G401.6 (cell line): ENCODE data around the gene REEP1.

Experiments
- FAIRE-seq: peaks from 2 replicates; lab custom pipeline; 2012; peaks lifted over from hg19 to GRCh38; lab: Jason Lieb, UNC

The REEP1 gene

DNA sequence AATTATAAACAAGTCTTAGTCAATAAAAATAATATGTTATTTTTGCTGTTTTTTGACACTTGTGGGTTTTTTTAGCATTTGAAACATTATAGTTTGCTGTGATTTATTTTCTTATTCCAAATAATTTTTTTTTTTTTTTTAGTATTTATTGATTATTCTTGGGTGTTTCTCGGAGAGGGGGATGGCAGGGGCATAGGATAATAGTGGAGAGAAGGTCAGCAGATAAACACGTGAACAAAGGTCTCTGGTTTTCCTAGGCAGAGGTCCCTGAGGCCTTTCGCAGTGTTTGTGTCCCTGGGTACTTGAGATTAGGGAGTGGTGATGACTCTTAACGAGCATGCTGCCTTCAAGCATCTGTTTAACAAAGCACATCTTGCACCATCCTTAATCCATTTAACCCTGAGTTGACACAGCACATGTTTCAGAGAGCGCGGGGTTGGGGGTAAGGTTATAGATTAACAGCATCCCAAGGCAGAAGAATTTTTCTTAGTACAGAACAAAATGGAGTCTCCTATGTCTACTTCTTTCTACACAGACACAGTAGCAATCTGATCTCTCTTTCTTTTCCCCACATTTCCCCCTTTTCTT lies 8.5 kb upstream of the REEP1 start:
- peak; percentile 11 for FAIRE-seq

DNA sequence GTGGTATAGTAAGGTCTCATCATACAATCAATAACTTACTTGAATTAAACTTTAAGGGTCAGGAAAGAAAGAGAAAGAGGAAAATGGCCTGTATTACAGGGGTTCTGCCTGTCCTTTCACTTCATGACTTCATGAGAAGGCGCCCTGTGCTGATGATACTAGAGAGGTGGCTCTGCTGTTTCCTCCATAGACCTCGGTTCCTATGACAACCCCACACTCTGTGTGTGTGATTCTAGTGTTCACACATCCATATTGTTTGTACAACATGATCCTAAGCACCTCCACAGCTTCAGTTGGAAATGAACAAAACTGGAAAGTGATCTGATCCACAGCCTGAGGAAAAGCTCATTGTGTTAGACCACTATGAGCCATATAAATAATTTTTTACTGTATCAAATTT lies 7.0 kb upstream of the REEP1 start:
- no peak for FAIRE-seq

DNA sequence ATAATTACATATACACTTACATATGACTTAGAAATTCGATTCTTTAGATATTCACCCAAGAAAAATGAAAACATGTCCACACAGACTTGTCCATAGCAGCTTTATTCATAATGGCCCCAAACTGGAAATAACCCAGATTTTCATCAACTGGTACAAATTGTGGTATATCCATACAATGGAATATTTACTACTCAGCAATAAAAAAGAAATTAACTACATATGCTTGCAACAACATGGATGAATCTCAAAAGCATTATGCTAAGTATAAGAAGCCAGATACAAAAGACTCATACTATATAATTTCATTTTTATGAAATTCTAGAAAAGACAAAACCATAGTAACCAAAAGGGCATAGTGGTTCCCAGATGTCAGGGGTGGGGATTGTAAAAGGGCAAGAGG lies 5.1 kb upstream of the REEP1 start:
- no peak for FAIRE-seq

DNA sequence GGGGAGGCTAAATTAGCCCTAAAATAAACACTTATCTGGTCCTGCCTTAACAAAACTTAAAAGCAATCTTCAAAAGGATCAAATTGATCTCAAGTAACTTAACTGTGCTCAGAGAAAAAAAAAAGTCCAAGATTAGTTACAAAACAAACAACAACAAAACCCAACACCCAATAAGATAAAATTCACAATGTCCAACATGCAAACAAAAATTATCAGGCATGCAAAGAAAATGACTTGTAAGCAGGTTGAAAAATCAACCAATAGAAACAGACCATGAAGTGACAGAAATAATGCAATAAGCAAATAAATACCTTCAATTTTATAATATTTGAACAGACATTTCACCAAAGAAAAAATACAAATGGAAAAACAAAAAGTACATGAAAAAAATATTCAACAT lies 4.0 kb upstream of the REEP1 start:
- FAIRE-seq, result no peak

DNA sequence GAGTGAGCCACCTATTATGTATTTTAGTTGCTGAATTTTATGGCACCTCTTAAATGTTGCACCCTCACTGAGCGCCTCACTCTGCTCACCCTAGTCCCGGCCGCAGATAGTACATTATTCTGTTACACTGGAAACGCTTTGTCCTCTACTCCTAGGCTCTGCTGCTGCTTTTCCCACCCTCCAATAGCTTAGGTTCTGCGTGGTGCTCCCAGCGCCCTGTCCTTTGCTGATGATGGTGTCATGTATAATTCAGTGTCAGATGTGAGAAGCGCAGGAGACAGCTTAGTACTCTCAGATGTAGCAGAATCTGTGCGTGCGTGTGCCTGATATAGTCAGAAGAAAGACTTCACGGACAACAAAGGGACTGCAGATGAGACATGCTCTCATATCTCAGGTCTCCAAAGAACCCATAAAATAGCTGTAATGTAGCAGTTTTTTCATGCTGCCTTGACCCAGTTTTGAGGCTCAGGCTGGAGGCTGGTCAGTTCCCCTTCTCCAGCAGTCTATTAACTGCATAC lies 1.4 kb upstream of the REEP1 start:
- no peak for FAIRE-seq

DNA sequence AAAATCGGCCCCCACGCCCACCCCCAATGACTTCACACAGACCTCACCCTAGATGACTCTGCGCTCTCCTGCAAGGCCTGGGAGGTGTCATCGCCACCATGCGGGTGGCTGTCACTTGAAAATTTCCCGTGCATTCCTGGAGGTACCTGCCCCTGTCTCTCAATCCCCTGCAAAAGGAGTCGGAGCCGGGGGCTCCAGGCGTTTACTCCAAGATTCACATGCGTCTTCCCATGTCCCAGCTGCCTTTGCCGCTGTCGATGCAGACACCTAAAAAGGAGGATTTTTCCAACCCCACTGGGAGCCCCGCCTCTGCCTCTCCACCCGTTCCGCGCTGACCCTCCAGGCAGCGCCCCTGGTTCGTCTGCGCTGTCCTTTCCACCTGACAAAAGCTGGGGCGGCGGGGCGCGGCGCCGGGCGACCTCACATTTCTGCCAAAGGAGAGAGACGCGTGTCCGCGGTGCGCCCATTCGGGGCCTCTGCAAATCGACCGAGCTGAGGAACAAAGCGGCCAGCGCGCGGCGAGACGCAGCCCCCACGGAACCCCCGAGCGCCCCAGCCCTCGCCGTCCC lies 667 bp downstream of the REEP1 start:
- no peak for FAIRE-seq

DNA sequence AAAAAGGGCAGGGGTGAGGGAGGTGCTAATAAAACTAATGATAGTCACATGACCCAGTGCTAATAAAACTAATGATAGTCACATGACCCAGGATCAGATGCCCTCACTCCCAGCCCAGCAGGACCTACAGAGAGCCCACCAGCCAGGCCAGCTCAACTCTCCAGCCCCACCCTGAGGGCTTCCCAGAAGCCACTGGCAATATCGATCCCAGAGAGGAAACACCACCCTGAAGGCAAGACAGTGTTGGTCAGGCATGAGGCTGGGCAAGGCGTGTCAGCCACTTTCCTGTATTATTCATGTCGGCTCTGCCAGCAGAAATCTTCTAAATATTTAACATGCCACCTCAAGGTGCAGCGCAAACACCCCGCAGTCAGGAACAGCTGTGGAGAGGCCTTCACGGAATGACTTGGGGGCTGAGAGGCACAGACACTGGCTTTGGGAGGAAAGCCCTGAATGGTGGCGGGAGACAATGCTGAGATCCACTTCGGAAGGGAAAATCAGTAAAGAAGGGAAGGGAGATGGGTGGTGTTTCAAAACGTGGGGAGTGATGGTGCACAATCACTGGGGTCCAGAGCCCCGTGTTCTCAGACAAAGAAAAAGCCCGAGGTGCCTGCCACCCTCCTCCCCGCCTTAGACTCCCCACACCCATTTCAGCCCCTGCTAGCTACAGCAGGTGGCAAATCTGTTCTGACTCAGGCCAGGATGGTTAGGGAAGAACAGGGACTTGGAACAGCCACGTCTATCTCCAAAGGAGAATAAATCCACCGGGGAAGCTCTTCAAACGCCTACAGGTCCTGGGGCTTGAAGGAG lies 1.4 kb downstream of the REEP1 start:
- FAIRE-seq, result no peak

DNA sequence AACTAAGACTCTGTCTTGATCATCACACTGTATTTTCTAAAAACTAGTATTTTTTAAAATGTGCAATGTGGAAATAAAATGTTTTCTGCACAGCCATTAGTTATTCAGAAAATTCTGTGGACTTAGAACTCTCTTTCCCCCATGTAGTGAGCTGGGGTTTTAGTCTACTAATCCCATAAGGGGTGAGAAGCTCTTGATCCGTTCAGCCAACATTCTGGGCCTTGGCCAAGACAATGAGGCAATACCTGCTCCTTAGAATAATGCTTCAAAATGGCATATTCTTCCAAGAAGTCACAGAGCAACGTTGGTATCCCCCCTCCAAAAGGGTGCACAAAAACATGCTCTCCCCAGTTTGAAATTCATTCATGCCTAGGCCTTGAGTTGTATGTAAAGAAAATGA lies 4.0 kb downstream of the REEP1 start:
- no peak for FAIRE-seq

DNA sequence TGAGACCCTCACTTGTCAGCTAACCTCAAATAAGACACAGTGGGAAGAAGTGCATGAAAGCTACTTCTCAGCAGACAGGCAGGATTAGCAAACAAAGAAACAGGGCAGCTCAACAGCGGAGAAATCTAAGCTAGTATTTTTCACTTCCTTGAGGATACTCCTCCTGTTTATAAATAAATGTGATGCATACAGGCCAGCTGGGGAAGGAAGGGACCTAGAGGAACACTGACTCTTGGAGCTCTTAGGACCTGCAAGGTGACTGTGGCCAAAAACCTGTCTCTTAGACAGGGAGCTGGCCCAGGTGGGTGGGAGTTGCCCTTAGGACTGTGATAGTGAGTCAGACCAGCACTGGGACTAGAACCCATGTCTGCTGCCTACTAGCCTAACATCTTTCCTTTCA lies 4.8 kb downstream of the REEP1 start:
- no peak for FAIRE-seq

DNA sequence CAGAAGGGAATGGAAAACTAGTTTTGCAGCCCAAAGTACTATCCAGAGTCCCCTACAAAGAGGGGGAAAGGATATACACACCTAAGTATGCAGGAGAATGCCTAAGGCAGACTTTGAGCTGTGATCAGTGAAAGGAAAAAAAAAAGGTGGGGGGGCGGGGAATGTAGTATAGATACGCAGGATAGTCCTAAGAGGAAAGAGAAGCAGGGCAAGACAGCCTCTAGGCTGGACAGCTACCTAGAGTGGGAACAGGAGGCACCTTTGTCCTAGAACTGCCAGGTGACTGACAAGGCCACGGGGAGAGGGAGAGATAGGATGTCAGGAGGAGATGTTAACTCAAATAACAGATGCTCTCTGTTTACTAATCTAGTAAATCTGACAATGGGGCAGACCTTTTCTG lies 6.0 kb downstream of the REEP1 start:
- no peak for FAIRE-seq

DNA sequence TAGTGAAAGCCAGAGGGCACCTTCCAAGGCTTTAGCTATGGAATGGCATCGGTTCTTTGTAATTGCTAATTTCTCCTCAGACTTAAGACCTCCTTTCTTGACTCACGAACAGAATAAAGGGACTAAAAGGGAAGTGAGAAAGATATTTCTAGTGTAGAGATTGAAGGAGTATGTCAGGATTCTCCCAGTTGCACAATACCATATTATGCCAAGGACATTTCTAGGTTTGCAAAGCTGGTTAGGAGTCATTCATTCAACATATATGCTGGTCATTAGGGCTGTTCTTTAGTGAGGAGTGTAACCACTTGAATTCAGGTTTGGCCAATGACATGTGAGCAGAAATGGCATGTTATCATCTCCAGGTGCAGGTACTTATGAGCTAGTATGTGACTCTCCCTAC lies 7.4 kb downstream of the REEP1 start:
- no peak for FAIRE-seq

DNA sequence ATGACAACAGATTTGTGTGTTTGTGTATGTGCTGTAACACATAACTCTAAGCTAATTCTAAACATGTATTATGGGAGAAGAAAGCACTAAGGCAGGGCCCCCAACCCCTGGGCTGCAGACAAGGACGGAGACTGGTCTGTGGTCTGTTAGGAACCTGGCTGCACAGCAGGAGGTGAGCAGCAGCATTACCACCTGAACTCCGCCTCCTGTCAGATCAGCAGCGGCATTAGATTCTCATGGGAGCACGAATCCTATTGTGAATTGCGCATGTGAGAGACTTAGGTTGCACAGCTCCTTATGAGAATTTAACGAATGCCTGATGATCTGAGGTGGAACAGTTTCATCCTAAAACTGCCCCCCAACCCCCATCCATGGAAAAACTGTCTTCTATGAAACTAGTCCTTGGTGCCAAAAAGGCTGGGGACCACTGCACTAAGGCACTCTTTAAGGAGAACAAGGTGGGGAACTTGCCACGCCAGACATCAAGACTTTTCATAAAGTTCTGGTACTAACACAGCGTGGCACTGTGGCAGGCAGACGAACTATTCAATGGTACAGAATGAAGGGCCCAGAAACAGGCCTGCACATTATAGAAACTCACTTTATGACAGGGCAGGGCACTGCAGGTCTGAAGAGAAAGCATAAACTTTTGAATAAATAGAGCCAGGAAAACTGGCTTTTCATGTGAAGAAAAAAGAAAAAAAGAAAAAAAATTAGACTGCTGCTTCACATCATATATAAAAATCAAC lies 14.0 kb downstream of the REEP1 start:
- FAIRE-seq, result no peak

DNA sequence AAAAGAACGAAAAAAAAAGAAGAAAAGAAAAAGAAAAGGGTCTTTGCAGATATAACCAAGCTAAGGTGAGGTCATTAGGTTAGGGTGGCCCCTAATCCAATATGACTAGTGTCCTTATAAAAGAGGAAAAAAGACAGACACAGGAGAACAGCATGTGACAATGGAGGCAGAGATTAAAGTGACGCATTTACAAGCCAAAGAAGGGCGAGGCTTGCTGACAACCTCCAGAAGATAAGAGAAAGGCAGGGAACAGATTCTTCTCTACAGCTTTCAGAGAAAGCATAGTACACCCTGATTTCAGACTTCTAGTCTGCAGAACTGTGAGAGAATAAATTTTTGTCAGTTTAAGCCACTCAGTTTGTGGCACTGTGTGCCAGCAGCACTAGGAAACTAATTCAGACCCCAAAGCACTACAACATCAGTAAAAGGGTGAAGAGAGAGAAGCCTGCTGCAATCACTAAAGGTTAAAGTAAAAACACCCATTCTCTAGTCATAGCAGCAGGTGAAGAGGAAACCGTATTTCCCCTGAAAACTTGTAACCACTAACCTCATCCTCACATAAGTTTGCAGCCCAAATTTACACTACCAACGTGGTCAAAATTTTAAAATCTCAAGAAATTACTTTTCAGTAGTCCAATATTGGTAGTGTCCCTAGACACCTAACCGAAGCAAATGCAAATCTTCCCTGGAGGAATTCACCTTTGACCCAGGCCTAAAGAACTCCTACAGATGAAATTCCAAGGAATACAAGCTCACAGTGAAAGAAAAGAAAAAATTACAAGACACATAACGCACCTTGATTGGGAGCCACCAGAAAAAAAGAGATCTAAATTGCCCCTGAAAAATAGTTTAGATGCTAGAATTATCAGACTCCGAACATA lies 17.5 kb downstream of the REEP1 start:
- FAIRE-seq, result no peak

DNA sequence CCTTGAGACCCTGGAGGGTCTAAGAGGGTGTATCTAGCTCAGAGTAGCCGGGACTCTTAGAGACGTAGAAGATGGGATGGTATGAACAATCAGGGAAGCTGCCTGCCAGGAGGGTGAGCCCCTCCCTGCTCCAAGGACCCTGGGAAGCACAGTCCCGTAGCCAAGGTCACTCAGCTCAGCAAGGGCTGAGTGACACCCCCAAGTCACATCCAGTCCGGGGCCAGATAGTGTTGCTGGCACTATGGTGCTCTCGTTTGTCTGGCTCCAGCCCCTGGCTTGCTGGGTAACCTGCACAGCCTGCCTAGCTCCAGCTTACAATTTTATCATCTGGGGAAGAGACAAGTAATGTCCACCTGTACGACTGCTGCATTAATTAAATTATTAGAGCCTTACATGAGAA lies 22.3 kb downstream of the REEP1 start:
- FAIRE-seq, result no peak

DNA sequence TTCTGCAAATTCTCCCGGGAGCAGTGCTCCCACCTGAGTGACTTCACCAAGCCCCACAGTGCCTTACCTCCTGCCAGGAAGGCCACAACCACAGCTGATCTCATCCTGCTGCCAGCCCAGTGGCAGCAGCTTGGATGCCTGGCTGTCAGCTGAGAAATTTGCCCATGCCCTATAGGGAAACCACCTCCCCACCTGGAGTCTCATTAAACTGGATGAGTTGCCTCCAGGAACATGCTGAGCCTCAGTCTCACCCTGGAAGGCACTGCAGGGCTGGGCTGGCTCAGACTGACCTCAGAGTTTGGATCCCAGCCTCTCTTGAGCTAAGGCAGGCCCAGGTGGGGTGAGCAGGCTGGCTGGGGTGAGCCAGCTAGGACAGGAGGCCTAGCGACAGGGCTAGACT lies 23.3 kb downstream of the REEP1 start:
- no peak for FAIRE-seq

DNA sequence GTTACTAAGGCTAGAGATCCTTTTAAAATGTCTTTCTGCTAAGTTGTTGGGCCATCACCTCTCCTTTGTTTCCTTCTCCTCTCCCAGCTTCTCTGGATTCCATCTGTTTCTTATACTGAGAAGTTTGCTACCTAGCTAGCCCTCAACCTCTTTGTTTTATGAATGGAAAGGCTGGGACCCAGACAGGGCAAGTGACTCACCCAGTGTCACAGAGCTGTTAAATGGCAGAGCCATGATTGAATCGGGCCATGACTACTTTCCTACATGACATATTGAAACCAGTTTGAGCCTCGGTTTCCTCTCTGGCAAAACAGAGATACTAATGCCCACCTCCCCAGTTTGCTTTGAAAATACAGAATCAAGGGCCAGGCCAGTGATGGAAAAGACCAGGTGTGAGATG lies 24.1 kb downstream of the REEP1 start:
- no peak for FAIRE-seq

DNA sequence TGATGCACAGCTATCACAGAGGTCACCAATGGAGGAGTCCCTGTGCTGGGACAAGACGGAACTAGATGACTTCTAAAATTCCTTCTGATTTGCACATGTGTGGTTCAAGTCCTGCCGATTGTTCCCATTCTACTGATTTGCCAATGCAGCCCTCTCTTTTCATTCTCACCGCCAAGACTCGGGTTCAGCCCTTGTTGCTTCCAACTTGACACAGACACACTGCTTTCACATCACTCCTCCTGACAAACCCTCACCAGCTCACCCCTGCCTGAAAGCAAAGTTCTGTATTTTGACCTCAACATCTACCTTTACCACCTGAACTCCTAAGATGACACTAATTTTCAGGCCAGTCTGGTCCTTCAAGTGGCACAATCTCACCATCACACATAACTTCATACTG lies 25.5 kb downstream of the REEP1 start:
- no peak for FAIRE-seq

DNA sequence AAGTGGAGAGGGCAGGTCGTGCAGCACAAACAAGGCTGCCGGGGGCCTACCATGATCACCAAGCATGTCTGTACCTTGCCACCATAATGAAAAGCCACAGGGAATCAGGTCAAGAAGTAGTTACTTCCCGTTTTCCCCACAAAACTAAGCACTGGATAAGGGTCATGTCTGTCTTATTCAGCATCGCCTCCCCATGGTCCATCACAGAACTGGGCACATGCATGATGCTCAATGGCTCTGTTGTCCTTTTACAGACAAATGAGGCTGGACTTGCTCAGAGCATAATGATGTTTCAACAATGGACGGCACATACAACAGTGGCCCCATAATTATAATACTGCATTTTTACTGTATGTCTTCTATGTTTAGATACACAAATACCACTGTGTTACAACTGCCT lies 27.5 kb downstream of the REEP1 start:
- FAIRE-seq, result no peak

DNA sequence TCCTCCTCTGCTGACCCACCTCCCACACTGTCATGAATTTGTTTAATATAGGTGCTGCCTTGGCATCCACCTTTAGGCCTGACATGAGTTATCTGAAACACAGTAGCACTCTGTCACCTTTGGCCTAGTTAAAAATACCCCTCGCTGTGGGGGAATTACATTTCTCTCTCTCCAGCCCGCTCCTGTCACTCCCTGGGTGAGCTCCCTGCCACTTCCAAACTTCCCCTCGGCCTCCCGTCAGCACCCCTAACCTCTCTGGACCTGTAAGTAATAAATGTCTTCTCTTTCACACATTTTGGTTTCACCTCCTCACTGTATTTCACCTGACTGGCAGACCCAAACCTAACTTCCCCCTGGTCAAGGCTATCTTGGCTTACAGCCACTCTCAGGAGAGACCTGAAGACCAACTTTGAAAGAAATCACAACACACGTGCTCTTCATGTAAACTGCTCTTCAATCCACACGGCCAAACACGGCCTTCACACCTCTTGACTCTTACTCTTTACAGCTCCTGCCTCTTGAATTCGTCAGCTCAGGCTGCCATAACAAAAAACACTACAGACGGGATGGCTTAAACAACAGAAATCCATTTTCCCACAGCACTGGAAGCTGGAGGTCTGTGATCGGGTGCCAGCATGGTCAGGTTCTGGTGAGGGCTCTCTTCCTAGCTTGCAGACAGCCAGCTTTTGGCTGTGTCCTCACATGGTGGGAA lies 28.3 kb downstream of the REEP1 start:
- no peak for FAIRE-seq

DNA sequence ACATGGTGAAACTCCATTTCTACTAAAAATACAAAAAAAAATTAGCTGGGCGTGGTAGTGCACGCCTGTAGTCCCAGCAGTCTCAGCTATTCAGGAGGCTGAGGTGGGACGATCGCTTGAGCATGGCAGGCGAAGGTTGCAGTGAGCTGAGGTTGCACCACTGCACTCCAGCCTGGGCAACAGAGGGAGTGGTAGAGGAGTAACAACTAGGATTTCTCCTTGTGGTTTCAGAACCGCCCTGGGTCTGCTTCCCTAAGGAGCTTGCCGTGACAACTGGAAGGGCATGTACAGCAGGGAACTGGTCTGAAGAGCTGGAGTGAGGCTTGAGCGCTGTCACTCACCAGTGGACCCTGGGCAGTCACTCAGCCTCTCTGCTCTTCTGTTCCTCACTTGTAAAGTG lies 29.1 kb downstream of the REEP1 start:
- FAIRE-seq, result no peak

DNA sequence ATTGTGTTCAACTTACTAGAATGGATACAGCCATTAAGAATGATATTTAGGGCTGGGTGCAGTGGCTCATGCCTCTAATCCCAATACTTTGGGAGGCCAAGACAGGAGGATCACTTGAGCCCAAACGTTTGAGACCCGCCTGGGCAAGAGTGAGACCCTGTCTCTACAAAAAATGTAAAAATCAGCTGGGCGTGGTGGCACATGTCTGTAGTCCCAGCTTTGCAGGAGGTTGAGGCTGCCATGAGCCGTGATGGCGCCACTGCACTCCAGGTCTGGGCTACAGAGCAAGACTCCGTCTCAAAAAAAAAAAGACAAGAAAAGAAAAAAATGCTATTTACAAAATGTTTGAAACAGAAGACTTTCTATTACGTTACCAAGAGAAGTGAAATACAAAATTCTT lies 30.0 kb downstream of the REEP1 start:
- FAIRE-seq, result peak; percentile 11

DNA sequence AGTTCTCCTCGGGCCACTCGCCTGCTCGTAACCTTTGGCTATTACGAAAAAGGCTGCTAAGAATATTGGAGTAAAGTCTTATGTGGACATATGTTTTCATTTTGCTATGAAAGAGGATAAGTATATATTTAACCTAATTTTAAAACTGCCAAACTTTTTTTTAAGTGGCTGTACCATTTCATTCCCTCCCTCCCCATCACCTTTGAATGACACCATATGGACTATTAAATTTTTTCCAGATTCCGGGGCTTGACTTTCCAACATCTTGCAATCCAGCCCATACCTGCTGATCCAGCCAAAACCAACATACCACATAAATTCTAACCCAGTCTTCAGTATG lies 31.5 kb downstream of the REEP1 start:
- no peak for FAIRE-seq
